ENCODE data around the gene RPL38.
A peak's percentile ranks its signal among the peaks of the same experiment; 100 is the strongest.

Gene RPL38

DNA sequence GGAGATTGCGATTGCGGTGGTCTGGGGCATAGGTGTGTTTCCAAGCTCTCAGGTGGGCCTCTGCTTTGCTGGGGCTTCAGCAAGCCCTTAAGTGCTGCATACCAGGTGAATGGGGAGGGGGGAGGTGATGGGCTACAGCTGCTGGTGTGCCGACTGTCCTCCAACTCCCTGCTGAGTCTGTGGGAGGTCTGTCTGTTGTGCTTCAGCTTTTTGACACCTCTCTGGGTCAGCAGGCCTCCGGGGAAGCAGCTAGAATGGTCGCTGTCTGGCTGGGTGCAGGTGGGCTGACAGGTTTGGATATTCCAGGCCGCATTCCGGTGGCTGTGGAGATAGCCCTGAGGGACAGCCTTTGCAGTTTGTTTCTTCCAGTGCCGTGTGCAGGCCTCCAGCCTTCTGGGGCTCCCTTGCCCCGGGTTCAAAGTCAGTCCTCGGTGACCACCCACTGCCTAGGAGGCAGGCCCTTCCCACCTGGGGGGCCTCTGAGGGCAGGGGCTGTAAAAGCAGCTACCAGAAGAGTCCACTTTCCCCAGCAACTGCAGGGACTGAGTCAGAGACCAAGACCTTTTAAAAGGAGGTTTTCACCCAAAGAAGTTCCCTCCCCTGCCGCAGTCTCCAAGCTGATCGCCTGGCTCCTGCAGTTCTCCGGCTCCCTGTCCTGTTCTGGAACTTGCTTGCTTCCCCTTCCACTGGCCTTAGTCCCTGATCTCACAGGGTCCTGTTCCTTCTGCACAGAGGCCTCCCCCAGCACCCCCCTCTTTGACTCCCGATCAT is 7.8 kb downstream of the RPL38 start:
- peak; percentile 19 for DNase-seq

- DNase-seq = no peak
These were observed 8.4 kb downstream of the RPL38 start for GRCh38 chr17:74211912-74212208.

GRCh38 chr17:74212209-74212912 is 8.9 kb downstream of the RPL38 start:
- peak; percentile 32 for DNase-seq

DNA sequence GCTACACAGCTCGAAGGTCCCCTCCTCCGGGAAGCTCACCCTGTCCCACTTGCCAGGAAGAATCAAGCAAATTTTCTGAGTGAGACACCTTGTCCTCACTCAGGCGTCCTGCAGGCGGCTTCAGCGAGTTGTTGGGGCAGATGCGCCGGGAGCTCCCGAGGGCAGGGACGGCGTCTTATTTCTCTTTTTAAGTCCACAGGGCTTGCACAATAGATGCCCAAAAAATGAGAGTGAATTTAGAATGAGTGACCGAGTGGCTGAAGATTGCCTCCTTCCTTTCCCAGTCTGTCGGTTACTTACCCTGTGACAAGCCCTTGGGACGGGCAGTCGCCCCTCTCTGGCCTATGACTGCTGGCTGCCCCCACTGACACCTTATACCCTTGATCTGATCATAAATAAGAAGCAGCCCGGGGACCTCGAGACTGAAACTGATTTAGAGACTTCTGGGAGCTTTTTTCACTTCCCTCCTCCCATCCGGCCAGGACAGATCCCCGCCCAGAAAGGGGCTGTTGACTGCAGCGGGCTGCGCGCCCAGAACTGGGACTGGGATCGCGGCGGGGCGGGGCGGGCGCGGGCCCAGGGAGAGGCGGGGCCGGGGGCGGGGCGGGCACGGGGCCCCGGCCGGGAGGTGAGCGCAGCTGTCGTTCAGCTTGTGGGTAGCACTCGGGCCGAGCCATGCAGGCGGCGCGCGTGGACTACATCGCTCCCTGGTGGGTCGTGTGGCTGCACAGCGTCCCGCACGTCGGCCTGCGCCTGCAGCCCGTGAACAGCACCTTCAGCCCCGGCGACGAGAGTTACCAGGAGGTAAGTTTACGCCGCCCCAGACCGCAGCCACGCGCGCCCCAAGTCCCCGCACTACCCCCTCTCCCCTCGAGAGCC is 9.7 kb downstream of the RPL38 start, which contains the start of gene TTYH2:
Gene TTYH2 (plus strand): TSS at position 659 of the 879 bp plus-strand sequence. CDS start 17 bp downstream, at position 676.
- DNase-seq = peak; percentile 65

GRCh38 chr17:74213861-74214391 is 10.4 kb downstream of the RPL38 start:
- no peak for DNase-seq

DNA sequence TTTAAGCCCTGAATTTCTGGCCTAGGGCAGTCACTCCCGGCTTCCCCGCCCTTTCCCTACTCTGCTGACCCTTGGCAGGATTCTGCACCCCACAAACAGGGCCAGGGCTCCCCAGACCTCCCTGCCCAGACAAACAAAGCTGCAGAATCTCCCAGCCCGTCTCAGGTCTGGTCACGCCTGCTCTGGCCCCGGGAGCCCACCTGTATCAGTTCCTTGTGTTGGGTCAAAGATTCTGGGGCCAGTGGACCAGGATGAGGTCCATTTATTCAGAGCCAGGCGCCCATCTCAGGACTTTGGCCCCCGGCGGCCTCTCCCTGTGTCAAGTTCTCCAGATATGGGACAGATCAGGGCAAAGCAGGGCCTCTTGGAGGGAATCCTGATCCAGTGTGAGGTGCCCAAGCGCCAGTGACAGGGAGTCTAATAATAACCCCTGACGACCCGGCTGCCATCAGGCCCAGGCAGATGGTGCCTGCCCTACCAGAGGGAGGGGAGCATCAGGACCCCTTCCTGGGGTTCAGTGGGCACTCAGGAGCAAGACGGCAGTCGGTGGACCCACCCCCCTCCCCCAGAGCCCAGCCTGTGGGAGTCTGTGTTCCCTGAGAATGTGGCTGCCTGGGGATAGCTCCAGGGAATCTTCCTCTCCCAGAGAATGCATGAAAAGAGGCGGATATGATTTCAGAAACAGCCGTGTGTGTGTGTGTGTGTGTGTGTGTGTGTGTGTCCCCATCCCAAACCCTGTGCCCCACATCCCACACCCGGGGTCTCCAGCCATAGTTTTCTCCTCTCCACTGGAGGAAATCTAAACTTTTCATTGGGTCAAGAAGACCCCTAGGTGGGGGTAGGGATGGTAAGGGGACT is 11.2 kb downstream of the RPL38 start:
- no peak for DNase-seq

DNA sequence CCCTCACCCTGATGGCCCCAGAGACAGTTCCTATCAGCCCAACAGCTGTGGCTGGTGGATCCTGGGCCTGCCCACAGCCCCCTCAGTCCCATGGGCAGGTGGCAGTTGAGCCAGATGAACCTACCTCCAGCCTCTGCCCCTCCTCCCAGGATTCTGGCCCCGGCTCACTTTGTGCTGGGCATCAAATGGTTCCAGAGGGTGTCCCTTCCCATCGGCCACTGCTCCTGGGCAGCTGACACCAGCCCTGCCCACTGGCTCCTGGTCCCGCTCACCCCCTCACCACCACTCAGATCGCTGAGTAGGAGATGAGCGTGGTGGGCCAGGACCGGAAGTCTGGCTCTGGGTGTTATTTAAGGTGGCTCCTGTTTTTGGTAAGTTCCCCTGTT is 11.9 kb downstream of the RPL38 start:
- DNase-seq = no peak

DNA sequence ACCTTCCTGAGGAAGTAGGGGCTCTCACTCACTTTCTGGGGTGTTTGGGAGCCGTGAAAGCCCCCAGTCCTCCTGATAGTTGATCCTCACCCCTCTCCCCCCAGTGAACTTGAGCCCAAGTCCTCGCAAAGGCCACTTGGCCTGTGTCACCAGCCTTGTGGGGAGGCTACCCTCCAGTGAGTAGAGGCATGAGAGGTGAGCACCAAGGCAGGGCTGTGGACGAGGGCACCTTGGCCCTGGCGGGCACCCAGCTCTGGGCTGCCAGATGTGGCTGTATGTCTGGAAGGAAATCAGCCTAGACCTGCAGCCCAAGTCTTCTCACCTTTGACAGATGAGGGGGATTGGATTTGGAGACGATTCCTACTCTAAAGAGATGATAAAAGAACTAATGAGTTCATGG is 13.0 kb downstream of the RPL38 start:
- DNase-seq = no peak

DNA sequence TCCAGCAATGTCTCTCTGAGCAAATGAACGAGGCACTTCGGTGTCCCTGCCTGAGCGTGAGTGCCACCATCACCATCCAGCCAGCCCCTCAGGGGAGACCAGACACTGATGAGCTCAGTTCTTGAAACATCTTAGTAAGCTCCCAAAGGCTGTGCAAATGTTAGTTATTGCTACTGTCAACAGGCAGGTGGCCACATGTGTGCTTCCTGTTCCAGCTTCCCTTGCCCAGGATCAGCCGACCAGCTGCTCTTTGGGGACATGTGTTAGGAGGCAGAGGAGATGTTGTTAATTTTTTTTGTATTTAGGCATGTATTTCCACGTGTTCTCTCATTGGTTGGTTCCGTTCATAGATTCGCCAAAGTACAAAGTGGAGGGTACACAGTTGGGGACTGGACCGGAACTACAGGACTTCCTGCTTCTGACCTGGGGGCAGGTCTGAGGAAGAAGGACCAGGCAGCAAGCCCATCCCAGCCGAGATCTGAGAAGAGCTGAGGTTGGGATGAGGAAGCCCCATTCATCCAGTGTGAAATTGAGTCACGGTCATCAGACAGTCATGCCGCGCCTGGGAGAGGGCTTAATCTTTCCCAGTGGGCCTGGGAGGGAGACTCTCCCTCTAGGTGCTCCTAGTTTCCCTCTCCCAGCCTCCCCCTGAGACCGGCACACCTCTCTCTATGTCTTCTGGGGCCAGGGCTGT is 13.7 kb downstream of the RPL38 start:
- DNase-seq = no peak

DNA sequence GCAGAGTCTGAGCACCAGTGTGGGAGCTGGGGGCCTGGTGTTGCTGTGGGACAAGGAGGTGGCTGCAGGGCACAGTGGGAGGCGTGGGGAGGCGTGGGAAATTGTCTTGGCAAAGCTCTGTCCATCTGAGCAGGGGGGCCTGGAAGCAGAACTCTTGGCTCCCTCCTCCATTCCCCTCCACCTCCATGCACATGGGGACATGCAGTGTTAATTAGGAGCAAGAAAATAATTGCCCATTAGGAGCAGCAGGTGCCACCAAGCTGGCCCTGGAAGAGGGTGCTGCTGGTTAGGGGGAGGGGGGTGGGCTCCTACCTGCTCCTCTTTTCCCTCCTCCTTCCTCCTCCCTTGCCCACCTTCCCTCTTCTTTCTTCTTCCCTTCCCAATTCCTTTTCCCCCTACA is 14.4 kb downstream of the RPL38 start:
- DNase-seq = no peak

DNA sequence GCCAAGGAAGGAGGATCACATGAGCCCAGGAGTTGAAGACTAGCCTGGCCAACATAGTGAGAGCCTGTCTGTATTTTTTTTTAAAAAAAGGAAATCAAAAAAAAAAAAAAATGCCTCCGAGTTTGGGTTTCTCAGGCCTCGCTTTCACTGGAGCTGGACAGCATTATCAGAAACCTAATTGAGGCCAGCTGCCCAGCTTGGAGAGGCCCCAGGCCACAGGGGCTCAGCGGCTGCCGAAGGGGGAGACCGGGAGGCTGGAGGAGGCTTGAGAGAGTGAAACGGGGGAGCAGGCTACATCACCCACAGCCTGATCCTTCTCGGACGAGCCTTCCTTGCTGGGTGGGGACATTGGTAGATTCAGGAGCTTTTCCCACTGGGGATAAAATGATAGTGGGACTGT is 15.0 kb downstream of the RPL38 start:
- DNase-seq = no peak

DNA sequence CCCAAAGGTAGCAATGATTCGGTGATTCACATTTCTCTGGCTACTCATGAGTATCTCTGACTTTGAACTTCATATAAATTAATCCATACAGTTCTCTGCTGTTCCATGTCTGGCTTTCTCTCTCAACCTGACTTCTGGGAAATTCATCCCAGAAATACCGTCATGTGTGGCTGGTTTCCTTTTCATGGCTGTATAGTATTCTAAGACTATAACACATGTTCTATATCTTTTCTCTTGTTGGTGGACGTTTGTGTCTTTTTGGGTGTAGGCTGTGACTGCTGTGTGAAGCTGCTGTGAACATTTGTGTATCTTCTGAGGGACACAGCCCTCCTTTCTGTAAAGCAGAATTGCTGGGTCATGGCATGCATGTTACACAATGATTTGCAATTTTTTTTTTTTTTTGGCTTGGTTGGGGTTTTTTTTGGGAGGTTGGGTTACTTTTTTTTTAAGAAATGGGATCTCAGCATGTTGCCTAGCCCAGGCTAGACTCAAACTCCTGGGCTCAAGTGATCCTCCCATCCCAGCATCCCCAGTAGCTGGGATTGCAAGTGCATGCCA is 16.2 kb downstream of the RPL38 start:
- no peak for DNase-seq

DNA sequence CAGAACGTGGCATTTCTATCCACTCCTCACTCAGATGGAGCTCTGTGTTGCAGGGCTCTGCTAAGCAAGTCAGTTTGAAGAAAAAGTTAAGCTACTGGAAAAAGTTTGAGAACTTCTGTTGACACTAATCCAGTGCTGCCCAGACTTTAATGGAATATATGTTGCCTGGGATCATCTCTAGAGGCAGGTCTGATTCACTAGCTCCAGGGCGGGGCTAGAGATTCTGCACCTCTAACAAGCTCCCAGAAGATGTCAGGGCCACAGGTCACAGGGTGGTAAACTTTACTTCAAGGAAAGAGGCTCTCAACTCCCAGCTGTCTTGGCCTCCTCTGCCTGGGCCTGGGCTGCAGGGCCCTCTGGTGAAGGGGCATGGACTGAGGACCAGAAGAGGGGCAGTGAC is 16.7 kb downstream of the RPL38 start:
- no peak for DNase-seq

DNA sequence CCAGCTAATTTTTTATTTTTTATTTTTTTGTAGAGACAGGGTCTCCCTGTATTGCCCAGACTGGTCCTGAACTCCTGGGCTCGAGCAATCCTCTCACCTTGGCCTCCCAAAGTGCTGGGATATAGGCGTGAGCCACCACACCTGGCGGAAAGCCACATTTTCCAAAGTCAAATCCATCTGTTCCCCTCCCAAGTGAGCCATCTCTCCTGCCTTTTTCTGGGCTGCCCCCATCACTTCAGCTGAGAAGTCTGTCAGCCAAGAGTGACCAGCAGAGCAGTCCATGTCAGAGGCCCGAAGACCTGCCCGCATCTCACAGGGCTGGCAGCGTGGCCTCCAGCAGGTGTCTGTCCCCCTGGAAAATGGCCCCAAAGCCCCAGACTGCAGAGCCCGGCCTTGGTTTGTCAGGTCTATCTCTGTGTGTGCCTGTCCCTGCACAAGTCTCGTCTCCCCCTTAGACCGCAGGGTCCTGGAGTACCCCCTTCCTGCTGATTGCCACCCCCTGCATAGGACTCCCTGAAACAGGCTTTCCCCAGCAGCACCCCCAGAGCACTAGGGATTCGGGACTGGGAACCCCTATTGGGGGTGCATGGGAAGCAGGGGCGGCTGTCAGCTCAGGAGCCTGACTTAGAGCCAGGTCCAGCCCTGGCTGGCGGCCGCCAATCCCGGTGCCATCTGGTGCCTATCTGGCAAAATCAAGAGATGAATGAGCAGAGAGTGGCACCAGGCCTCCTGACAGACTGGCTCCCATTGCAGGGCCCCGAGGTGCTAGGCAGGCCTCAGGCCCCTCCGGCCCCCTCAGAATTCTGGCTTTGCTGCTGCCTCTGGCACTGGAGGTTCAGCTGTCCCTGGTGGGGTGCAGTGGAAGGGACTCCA is 17.7 kb downstream of the RPL38 start:
- DNase-seq = no peak

DNA sequence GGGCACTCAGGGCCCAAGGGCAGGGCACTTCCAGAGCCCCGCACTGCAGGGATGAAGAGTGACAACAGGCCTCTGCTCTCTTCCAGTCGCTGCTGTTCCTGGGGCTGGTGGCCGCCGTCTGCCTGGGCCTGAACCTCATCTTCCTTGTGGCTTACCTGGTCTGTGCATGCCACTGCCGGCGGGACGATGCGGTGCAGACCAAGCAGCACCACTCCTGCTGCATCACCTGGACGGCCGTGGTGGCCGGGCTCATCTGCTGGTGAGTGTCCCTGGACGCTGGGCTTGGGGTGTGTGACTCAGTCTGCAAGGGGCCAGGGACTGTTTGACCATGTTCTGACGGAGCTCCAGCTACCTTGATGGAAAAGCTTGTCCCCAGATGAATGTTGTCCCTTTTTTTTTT is 18.9 kb downstream of the RPL38 start:
- DNase-seq = no peak

DNA sequence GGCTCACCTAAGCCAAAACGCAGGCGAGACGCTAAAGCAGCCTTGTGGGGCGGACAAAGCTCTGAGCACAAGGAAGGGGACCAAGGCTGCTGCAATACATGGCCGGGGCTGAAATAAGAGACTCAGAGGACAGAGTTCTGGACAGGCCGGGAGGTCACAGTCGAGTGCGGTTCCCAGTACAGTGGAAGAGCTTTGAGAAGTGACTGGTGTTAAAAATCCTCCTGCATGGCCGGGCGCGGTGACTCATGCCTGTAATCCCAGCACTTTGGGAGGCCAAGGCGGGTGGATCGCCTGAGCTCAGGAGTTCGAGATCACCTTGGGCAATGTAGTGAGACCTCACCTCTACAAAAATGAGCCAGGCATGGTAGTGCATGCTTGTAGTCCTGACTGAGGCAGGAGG is 20.4 kb downstream of the RPL38 start:
- no peak for DNase-seq

- DNase-seq = no peak
These were observed 21.7 kb downstream of the RPL38 start for GRCh38 chr17:74224959-74225725.

DNA sequence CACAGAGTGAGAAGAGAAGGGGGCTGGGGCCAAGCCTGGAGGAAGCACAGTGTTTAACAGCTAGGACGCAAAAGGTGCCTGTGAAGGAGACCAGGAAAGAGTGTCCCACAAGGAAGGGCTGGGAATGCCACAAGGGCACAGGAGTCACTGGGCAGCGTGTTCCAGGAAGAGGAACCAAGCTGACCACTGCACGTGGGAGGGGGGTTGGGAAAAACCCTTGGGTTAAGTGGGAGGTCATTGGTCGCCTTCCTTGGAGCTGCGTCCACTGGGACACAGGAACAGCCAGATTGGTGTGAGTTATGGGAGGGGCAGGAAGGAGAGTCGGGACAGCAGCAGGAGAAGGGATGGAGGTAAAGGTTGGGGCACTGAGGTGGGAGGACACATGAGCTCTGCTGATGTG is 22.8 kb downstream of the RPL38 start:
- no peak for DNase-seq

DNA sequence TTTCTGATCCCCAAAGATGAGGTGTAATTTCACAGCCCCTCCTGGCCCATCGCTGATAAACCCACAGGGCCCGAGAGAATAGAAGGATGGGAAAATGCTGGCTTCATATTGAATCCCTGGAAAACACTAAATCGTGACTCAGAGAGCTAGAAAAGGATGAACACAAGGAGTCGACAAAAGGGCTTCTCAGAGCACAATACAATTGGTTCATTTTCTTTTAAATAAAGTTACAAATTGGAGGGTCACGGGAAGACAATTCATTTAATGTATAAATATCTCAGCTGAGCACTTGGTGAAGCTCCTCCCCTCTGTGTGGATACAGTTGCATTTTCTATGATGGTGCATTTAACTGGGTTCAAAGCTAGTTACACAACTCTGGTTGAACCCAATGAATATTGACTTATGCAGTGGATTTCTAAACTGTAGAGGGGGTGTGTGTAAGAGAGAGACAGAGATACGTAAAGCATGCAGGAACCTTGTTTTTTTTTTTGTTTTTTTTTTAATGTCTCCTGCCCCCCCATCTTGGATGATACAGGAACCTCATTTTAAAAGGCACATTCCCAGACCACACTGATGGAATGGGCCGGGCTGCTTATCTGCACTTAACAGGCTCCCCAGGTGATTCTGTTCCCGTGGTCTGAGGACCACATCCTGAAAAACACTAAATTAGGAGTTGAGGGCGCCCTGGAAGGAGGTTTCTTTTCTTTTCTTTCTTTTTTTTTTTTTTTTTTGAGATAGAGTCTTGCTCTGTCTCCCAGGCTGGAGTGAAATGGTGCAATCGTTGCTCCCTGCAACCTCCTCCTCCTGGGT is 24.0 kb downstream of the RPL38 start:
- DNase-seq = no peak

Data from activated naive CD4-positive, alpha-beta T cell treated with anti-CD3 and anti-CD28 coated beads, Interleukin-2, amount 50 U/mL, for 16 hours (primary cell).